ENCODE data around the gene NUBP2. TPM values are rescaled to one million over a fixed set of nuclear protein-coding genes. Genes with fewer than 3 reads are reported as not detected.

The NUBP2 gene
- total and polyA plus RNA-seq, 4 donors = 28.9 to 80.9 (median 54.1) TPM

DNA sequence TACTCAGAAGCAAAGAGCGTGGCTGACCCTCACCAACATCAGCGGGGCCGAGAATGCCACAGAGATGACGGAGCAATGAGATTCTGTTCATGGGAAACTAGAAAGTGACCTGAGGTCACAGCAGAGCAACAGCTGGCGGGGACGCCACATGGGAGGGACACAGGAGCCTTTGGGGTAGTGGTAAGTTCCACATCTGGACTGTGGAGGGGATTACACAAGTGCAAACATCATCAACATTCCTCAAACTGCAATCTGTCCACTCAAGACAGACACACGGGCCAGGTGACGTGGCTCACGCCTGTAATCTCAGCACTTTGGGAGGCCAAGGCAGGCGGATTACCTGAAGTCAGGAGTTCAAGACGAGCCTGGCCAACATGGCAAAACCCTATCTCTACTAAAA lies 32.7 kb downstream of the NUBP2 start:
- no peak overlapping the region for H3K4me3 ChIP-seq (ENCODE audit: low read depth in 1 of 3, low read length in 3 of 3)
- peaks cover 6 to 22% (median 17%) of the 10 kb centered on the region in 4 donors for H3K36me3 ChIP-seq (ENCODE audit: control insufficient read depth in 4 of 4, insufficient read depth in 3 of 4, low read depth in 1 of 4, low read length in 3 of 4)
- no peaks in the 10 kb centered on the region for H3K27me3 ChIP-seq (ENCODE audit: control insufficient read depth in 4 of 4, insufficient read depth in 4 of 4, low read length in 3 of 4)
- peak overlapping the region; percentile 46 to 47 for H3K27ac ChIP-seq (ENCODE audit: low read depth in 1 of 2, low read length in 2 of 2)
- peaks cover 0 to 62% (median 54%) of the 10 kb centered on the region in 4 donors for H3K4me1 ChIP-seq (ENCODE audit: control insufficient read depth in 4 of 4, insufficient read depth in 4 of 4, low read length in 3 of 4)
- 91% methylated on average over 11 of the region's 11 CpGs for WGBS
- DNase-seq (ENCODE audit: low spot score) = peak; percentile 34
- TF ChIP-seq EGR1 (IDR thresholded peaks at IDR 0.05; ENCODE audit: low read depth in 2 of 2) = no peak
- TF ChIP-seq NR2F2 (IDR thresholded peaks at IDR 0.05) = no peak
- no peak for TF ChIP-seq SP1 (IDR thresholded peaks at IDR 0.05)
- no peak for TF ChIP-seq HNF4G (IDR thresholded peaks at IDR 0.05)
- TF ChIP-seq FOXA2 (IDR thresholded peaks at IDR 0.05) = no peak
- TF ChIP-seq HNF4A (conservative IDR thresholded peaks at IDR 0.05) = no peak
- TF ChIP-seq YY1 (IDR thresholded peaks at IDR 0.05) = no peak
- TF ChIP-seq, protein P1, sequence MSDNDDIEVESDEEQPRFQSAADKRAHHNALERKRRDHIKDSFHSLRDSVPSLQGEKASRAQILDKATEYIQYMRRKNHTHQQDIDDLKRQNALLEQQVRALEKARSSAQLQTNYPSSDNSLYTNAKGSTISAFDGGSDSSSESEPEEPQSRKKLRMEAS (IDR thresholded peaks at IDR 0.05) = no peak
- TF ChIP-seq, protein P2, sequence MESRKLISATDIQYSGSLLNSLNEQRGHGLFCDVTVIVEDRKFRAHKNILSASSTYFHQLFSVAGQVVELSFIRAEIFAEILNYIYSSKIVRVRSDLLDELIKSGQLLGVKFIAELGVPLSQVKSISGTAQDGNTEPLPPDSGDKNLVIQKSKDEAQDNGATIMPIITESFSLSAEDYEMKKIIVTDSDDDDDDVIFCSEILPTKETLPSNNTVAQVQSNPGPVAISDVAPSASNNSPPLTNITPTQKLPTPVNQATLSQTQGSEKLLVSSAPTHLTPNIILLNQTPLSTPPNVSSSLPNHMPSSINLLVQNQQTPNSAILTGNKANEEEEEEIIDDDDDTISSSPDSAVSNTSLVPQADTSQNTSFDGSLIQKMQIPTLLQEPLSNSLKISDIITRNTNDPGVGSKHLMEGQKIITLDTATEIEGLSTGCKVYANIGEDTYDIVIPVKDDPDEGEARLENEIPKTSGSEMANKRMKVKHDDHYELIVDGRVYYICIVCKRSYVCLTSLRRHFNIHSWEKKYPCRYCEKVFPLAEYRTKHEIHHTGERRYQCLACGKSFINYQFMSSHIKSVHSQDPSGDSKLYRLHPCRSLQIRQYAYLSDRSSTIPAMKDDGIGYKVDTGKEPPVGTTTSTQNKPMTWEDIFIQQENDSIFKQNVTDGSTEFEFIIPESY (IDR thresholded peaks at IDR 0.05) = no peak
- TF ChIP-seq GABPA (IDR thresholded peaks at IDR 0.05 in 1 of 2, conservative IDR thresholded peaks at IDR 0.05 in 1 of 2) = no peak
- H3K9me3 ChIP-seq (ENCODE audit: control insufficient read depth in 4 of 4, low read length in 3 of 4) = no peaks in the 10 kb centered on the region
- no peak overlapping the region for H3K9ac ChIP-seq (ENCODE audit: low read depth in 1 of 2, low read length in 2 of 2)

DNA sequence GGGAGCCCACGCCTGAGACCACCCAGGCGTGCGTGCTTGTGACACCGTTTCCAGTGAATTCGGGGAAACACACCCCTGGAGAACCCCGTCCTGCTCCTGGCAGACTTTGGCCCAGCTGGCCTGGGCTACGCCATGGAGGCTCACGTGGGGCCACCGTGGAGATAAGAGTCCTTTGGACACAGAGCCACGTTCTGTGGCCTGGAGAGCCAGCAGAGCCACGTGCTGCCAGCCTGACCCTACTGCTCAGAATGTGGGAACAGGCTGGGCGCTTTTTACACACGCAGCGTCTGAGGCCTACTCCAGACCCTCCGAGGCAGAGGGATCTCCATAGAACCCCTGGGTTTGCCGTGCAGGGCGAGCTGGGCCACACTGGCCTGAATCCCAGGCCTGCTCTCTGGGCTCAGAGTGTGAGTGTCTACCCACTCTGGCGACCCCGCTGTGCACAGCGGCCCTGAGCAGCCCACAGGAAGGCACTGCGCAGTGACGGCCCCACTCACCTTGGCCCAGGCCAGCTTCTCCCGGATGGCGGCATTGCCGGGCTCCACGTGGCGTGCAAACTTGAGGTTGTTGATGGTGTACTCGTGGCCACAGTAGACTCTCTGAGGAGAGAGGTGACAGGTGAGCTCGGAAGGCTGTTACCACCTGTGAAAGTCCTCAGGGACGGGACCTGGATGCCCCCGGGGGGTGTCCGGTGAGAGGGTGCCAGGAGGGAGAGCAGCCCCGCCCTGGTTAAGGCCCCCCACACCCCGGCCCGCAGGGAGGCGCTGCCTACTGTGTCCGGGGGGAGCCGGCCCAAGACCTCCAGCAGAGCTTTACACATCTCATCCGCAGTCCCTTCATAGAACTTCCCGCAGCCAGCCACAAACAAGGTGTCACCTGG lies 33.9 kb downstream of the NUBP2 start:
- H3K27me3 ChIP-seq (ENCODE audit: control insufficient read depth in 4 of 4, insufficient read depth in 4 of 4, low read length in 3 of 4) = no peaks in the 10 kb centered on the region
- H3K36me3 ChIP-seq (ENCODE audit: control insufficient read depth in 4 of 4, insufficient read depth in 3 of 4, low read depth in 1 of 4, low read length in 3 of 4) = peaks cover 5 to 28% (median 24%) of the 10 kb centered on the region in 4 donors
- H3K9ac ChIP-seq (ENCODE audit: low read depth in 1 of 2, low read length in 2 of 2) = no peak overlapping the region
- peaks cover 0 to 74% (median 64%) of the 10 kb centered on the region in 4 donors for H3K4me1 ChIP-seq (ENCODE audit: control insufficient read depth in 4 of 4, insufficient read depth in 4 of 4, low read length in 3 of 4)
- H3K27ac ChIP-seq (ENCODE audit: low read depth in 1 of 2, low read length in 2 of 2) = peak overlapping the region; percentile 81 to 85
- WGBS = 73% methylated on average over 40 of the region's 40 CpGs
- H3K4me3 ChIP-seq (ENCODE audit: low read depth in 1 of 3, low read length in 3 of 3) = no peak overlapping the region
- DNase-seq (ENCODE audit: low spot score) = no peak
- TF ChIP-seq HNF4G (IDR thresholded peaks at IDR 0.05) (no peak), GABPA (IDR thresholded peaks at IDR 0.05 in 1 of 2, conservative IDR thresholded peaks at IDR 0.05 in 1 of 2) (no peak), RAD21 (IDR thresholded peaks at IDR 0.05) (no peak), ATF3 (IDR thresholded peaks at IDR 0.05) (no peak), TAF1 (conservative IDR thresholded peaks at IDR 0.05) (no peak), EGR1 (IDR thresholded peaks at IDR 0.05; ENCODE audit: low read depth in 2 of 2) (no peak), RXRA (IDR thresholded peaks at IDR 0.05) (peak in 1 of 2 donors; percentile 63), JUND (IDR thresholded peaks at IDR 0.05) (no peak), NR2F2 (IDR thresholded peaks at IDR 0.05) (no peak), FOXA1 (IDR thresholded peaks at IDR 0.05) (no peak), HNF4A (conservative IDR thresholded peaks at IDR 0.05) (peak; percentile 5 to 80)
- TF ChIP-seq, protein P1 (IDR thresholded peaks at IDR 0.05) = no peak
- TF ChIP-seq, protein P2 (IDR thresholded peaks at IDR 0.05) = no peak
- no peaks in the 10 kb centered on the region for H3K9me3 ChIP-seq (ENCODE audit: control insufficient read depth in 4 of 4, low read length in 3 of 4)

Data from liver (tissue), 9 donors.